ENCODE data around the gene LMX1B.
"Not testable (repeated sequence)": the region's sequence is repeated elsewhere in the genome, so short reads cannot be mapped to it uniquely, and the experiment has no call there.

LMX1B gene

GRCh38 chr9:126705767-126706697 lies 92.3 kb downstream of the LMX1B start:
- peak in 12 of 51 donors; percentile 10 to 46 (median 22) for DNase-seq

- no peak for DNase-seq
These were observed 92.9 kb downstream of the LMX1B start for GRCh38 chr9:126706698-126707053.

GRCh38 chr9:126707083-126707482 lies 93.4 kb downstream of the LMX1B start:
- no peak for DNase-seq

- DNase-seq: not testable (repeated sequence)
These were observed 94.0 kb downstream of the LMX1B start for GRCh38 chr9:126707712-126708111.

- DNase-seq: no peak
These were observed 94.5 kb downstream of the LMX1B start for GRCh38 chr9:126708178-126708577.

- DNase-seq: no peak
These were observed 95.5 kb downstream of the LMX1B start for GRCh38 chr9:126709241-126709640.

GRCh38 chr9:126715382-126715781 lies 101.7 kb downstream of the LMX1B start:
- DNase-seq: no peak

GRCh38 chr9:126717441-126717840 lies 103.7 kb downstream of the LMX1B start:
- not testable (repeated sequence) for DNase-seq

- DNase-seq: peak in 37 of 51 donors; percentile 20 to 80 (median 59)
These were observed 105.9 kb downstream of the LMX1B start for GRCh38 chr9:126719618-126720031.

GRCh38 chr9:126720036-126720435 lies 106.3 kb downstream of the LMX1B start:
- no peak for DNase-seq

GRCh38 chr9:126720661-126721563 lies 107.2 kb downstream of the LMX1B start:
- no peak for DNase-seq

GRCh38 chr9:126721564-126721981 lies 107.8 kb downstream of the LMX1B start:
- DNase-seq: peak in 1 of 51 donors; percentile 9

- peak in 21 of 51 donors; percentile 12 to 66 (median 43) for DNase-seq
These were observed 108.7 kb downstream of the LMX1B start for GRCh38 chr9:126722252-126722921.

GRCh38 chr9:126722922-126723806 lies 109.4 kb downstream of the LMX1B start:
- DNase-seq: peak in 16 of 51 donors; percentile 26 to 79 (median 42)

GRCh38 chr9:126723807-126724172 lies 110.1 kb downstream of the LMX1B start:
- DNase-seq: peak in 17 of 51 donors; percentile 21 to 79 (median 42)

GRCh38 chr9:126724226-126724625 lies 110.5 kb downstream of the LMX1B start:
- peak in 1 of 51 donors; percentile 26 for DNase-seq

GRCh38 chr9:126725485-126725884 lies 111.8 kb downstream of the LMX1B start:
- DNase-seq: not testable (repeated sequence)

- DNase-seq: not testable (repeated sequence)
These were observed 114.5 kb downstream of the LMX1B start for GRCh38 chr9:126728210-126728609.

GRCh38 chr9:126730592-126730991 lies 116.9 kb downstream of the LMX1B start:
- DNase-seq: not testable (repeated sequence)

- no peak for DNase-seq
These were observed 119.3 kb downstream of the LMX1B start for GRCh38 chr9:126733005-126733404.
